ENCODE measurements around the gene MARVELD2.
"Not testable (repeated sequence)": the region's sequence is repeated elsewhere in the genome, so short reads cannot be mapped to it uniquely, and the experiment has no call there.

DNA sequence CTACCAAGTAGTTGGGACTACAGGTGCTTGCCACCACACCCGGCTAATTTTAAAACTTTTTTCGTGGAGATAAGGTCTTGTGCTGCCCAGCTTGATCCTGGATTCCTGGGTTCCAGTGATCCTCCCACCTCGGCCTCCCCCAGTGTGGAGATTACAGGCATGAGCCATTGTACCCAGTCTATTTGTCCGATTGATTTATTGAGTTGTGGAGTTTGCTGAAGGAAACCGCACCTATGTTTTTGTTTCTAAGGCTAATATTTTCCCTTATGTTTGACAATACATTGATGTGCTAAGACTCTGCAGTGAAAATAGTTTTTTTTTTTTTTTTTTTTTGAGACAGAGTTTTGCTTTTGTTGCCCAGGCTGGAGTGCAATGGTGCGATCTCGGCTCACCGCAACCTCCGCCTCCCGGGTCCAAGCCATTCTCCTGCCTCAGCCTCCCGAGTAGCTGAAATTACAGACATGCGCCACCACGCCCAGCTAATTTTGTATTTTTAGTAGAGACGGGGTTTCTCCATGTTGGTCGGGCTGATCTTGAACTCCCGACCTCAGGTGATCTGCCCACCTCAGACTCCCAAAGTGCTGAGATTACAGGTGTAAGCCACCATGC, 57.7 kb downstream of the MARVELD2 start:
- TF ChIP-seq, protein P1, sequence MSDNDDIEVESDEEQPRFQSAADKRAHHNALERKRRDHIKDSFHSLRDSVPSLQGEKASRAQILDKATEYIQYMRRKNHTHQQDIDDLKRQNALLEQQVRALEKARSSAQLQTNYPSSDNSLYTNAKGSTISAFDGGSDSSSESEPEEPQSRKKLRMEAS (IDR thresholded peaks at IDR 0.05), result not testable (repeated sequence)
- TF ChIP-seq POLR2A (IDR thresholded peaks at IDR 0.05; ENCODE audit: borderline replicate concordance, extremely low read depth, insufficient read depth, insufficient read length); SP1 (IDR thresholded peaks at IDR 0.05; ENCODE audit: low read depth); POLR2AphosphoS5 (IDR thresholded peaks at IDR 0.05; ENCODE audit: low read depth, low read length); TCF7L2 (IDR thresholded peaks at IDR 0.05; ENCODE audit: borderline replicate concordance, extremely low read depth, insufficient read depth, insufficient read length); YY1 (IDR thresholded peaks at IDR 0.05; ENCODE audit: extremely low read depth, insufficient replicate concordance, low read depth, low read length); EZH2 (IDR thresholded peaks at IDR 0.05); EZH2phosphoT487 (IDR thresholded peaks at IDR 0.05; ENCODE audit: borderline replicate concordance): not testable (repeated sequence)
- TF ChIP-seq, protein P2, sequence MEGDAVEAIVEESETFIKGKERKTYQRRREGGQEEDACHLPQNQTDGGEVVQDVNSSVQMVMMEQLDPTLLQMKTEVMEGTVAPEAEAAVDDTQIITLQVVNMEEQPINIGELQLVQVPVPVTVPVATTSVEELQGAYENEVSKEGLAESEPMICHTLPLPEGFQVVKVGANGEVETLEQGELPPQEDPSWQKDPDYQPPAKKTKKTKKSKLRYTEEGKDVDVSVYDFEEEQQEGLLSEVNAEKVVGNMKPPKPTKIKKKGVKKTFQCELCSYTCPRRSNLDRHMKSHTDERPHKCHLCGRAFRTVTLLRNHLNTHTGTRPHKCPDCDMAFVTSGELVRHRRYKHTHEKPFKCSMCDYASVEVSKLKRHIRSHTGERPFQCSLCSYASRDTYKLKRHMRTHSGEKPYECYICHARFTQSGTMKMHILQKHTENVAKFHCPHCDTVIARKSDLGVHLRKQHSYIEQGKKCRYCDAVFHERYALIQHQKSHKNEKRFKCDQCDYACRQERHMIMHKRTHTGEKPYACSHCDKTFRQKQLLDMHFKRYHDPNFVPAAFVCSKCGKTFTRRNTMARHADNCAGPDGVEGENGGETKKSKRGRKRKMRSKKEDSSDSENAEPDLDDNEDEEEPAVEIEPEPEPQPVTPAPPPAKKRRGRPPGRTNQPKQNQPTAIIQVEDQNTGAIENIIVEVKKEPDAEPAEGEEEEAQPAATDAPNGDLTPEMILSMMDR (IDR thresholded peaks at IDR 0.05 in 2 of 3, conservative IDR thresholded peaks at IDR 0.05 in 1 of 3; ENCODE audit: borderline replicate concordance in 1 of 3, insufficient read depth in 1 of 3, low read depth in 2 of 3, low read length in 2 of 3), result not testable (repeated sequence)
- TF ChIP-seq, protein P3, sequence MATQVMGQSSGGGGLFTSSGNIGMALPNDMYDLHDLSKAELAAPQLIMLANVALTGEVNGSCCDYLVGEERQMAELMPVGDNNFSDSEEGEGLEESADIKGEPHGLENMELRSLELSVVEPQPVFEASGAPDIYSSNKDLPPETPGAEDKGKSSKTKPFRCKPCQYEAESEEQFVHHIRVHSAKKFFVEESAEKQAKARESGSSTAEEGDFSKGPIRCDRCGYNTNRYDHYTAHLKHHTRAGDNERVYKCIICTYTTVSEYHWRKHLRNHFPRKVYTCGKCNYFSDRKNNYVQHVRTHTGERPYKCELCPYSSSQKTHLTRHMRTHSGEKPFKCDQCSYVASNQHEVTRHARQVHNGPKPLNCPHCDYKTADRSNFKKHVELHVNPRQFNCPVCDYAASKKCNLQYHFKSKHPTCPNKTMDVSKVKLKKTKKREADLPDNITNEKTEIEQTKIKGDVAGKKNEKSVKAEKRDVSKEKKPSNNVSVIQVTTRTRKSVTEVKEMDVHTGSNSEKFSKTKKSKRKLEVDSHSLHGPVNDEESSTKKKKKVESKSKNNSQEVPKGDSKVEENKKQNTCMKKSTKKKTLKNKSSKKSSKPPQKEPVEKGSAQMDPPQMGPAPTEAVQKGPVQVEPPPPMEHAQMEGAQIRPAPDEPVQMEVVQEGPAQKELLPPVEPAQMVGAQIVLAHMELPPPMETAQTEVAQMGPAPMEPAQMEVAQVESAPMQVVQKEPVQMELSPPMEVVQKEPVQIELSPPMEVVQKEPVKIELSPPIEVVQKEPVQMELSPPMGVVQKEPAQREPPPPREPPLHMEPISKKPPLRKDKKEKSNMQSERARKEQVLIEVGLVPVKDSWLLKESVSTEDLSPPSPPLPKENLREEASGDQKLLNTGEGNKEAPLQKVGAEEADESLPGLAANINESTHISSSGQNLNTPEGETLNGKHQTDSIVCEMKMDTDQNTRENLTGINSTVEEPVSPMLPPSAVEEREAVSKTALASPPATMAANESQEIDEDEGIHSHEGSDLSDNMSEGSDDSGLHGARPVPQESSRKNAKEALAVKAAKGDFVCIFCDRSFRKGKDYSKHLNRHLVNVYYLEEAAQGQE (IDR thresholded peaks at IDR 0.05; ENCODE audit: low read depth), result not testable (repeated sequence)
